Heart right ventricle (tissue), 16 donors: ENCODE results near the gene NEDD8. TPM values are rescaled to one million over a fixed set of nuclear protein-coding genes. Genes with fewer than 3 reads are reported as not detected.

Experiments used
- ATAC-seq, 8 donors: fragments of 200-7000 bp; cut with Tn5 transposase; one replicate each; pipeline ENCODE4 v1.9.1; 2020; ENCODE audit warnings: mild to moderate bottlenecking in 8 of 8, moderate library complexity in 8 of 8, moderate number of reproducible peaks in 1 of 8
- DNase-seq, 2 donors: peaks; one replicate each; pipeline ENCODE4 v3.0.0-alpha.2; 2020
- H3K27ac ChIP-seq, 10 donors: fragments of 200-600 bp; sonication (generic) in 2 of 10; one replicate each; pipeline versions ENCODE4 v1.5.0 to v1.8.0; 2020 to 2022; ENCODE audit warnings: mild to moderate bottlenecking in 3 of 10
- H3K27me3 ChIP-seq, 7 donors: fragments of 200-600 bp; one replicate each; pipeline ENCODE4 v1.8.0; 2021 to 2022; ENCODE audit warnings: mild to moderate bottlenecking in 2 of 7
- H3K36me3 ChIP-seq, 9 donors: fragments of 200-600 bp; sonication (generic) in 1 of 9; one replicate each; pipeline versions ENCODE4 v1.5.0 to v1.8.0; 2020 to 2022; ENCODE audit warnings: mild to moderate bottlenecking in 2 of 9
- H3K4me1 ChIP-seq, 9 donors: fragments of 200-600 bp; sonication (generic) in 1 of 9; one replicate each; pipeline versions ENCODE4 v1.5.0 to v1.8.0; 2020 to 2022; ENCODE audit warnings: mild to moderate bottlenecking in 4 of 9
- H3K4me3 ChIP-seq, 10 donors: fragments of 200-600 bp; sonication (generic) in 2 of 10; one replicate each; pipeline versions ENCODE4 v1.5.0 to v1.8.0; 2020 to 2022; ENCODE audit warnings: mild to moderate bottlenecking in 7 of 10, moderate library complexity in 2 of 10
- H3K9me3 ChIP-seq, 11 donors: fragments of 200-600 bp in 10 of 11; sonication (generic) in 2 of 11; one replicate each; pipeline versions ENCODE4 v1.5.0 to v1.8.0; 2013 to 2022; ENCODE audit warnings: mild to moderate bottlenecking in 2 of 11, control low read depth in 1 of 11, moderate library complexity in 1 of 11
- CTCF ChIP-seq, 9 donors: fragments of 200-600 bp; sonication (generic) in 2 of 9; IDR thresholded peaks; one replicate each; pipeline versions ENCODE4 v1.5.0 to v1.8.0; 2021 to 2022; ENCODE audit warnings: antibody characterized with exemption in 9 of 9, mild to moderate bottlenecking in 5 of 9, moderate library complexity in 1 of 9
- WGBS, 2 donors: extraction: QIAGEN DNeasy Blood & Tissue Kit; methylation state at CpG; one replicate each; pipeline ENCODE4 v1.1.7; 2013; ENCODE audit warnings: inconsistent platforms in 1 of 2; 5-methylcytosine and 5-hydroxymethylcytosine counted together
- intact Hi-C, 10 donors: fragments of 100-400 bp; cut with DNase I; formaldehyde crosslinking; loops; one replicate each; pipeline versions ENCODE4 v1.11.1 to v1.14.2; 2022
- polyA plus RNA-seq, 2 donors: library from polyadenylated mRNA; stranded (reverse); fragments of 200-250 nt; gene quantifications; one replicate each; pipeline ENCODE4 v1.2.3, GENCODE V29; 2013
- total RNA-seq, 10 donors: library from RNA; stranded (reverse); fragmentation: NEBNext Ultra II Directional in 3 of 10; extraction: Animal tissue kit (Norgen Biotek cat#: 25700) in 3 of 10; gene quantifications; one replicate each; pipeline versions ENCODE4 v1.2.1 to v1.2.4, GENCODE V29; 2021 to 2023
- donor health status: Arrhythmogenic right ventricular cardiomyopathy.
- donor health status: ischemic (EF 13 %, LVEDD 7.1; RV severe dilation, severe dysfunction).
- donor health status: healthy with polysubstance abuse.
- donor health status: DM: no; HTN: yes; CAD: no.
- donor health status: DM: no; HTN: no; CAD: no.
- donor health status: ischemic (EF 25% LVEDD 6.9; RV normal size, moderate dysfunction).
- donor health status: ischemic (EF 25% LVEDD 5.7; RV mildly dilated, moderate dysfunction).
- donor health status: healthy.
- donor health status: DM: yes; HTN: yes; CAD: no.
- donor health status: Ischemic cardiomyopathy.
- donor health status: ischemic (EF 35%, LVEDD 5.7; RV mildly dilated, moderate dysfunction).
- donor health status: nonischemic (EF 11% LVEDD 7.7; RV severe dilation, severe dysfunction).
- donor health status: DM: yes; HTN: yes; CAD: no.
- donor health status: PGD.
- donor health status: ischemic (EF 29% LVEDD 5.4; RV normal size, mild dysfunction).
- donor health status: nonischemic (EF 23%, LVEDD 6.1; RV moderate dilation, normal function).

Gene NEDD8
- total and polyA plus RNA-seq, 12 donors = 154 to 325 (median 199) TPM

DNA sequence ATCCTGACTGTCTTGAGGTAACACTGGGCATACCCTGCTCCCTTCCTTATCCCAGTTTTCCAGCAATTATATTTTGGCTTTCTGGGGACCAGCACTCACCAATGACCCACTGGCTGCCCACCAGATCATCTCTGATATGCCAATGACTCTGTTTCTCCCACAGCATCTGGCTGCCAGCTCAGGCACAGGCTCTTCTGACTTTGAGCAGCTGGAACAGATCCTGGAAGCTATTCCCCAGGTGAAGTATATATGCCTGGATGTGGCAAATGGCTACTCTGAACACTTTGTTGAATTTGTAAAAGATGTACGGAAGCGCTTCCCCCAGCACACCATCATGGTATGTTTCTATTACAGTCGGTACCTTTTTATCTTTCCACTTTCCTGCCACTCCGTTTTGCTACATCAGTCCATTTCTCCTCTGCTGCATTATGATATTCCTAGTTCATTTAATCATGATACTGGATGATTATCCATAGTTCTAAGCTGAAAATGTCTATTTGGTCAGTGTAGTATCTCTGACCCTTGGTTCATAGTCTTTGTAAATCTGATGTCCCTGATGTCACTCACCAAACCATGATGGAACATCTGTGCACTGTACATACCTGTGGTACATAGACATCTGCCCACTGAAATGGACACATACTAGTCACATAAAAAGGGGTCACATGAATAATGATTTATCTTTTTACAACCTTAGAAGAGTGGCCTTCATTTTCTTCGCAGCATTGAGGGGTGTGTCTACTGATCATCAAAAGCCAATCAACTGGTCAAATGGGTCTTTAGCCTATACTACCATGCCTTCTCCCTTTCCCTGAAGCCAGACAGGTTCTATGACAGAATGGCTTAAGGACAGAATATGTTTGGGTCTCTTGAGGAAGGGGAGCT, 3.9 kb upstream of the NEDD8 start:
- Histone ChIP-seq H3K27me3 (no peaks in the 10 kb centered on the region), H3K36me3 (peaks cover 0 to 71% (median 48%) of the 10 kb centered on the region in 9 donors), H3K4me1 (peaks cover 14 to 80% (median 60%) of the 10 kb centered on the region in 9 donors), H3K9me3 (no peaks in the 10 kb centered on the region), H3K4me3 (no peak overlapping the region), H3K27ac (no peak overlapping the region)
- DNase-seq = no peak
- no peak for ATAC-seq
- intact Hi-C loops = loop anchor here in 1 of 10 donors (10.0 kb wide), 1 partner anchor 199 kb away; no protein-coding TSS in a partner anchor
- no peak for TF ChIP-seq CTCF (IDR thresholded peaks at IDR 0.05)
- WGBS, 2 donors = 94 to 95% methylated on average over 5 of the region's 5 CpGs

GRCh38 chr14:24234095-24235005, 2.2 kb upstream of the NEDD8 start:
- intact Hi-C loops = loop anchor here in 1 of 10 donors (10.0 kb wide), 1 partner anchor 200 kb away; no protein-coding TSS in a partner anchor
- Histone ChIP-seq H3K4me1 (peaks cover 18 to 69% (median 48%) of the 10 kb centered on the region in 9 donors), H3K9me3 (no peaks in the 10 kb centered on the region), H3K27me3 (no peaks in the 10 kb centered on the region), H3K36me3 (peaks cover 0 to 54% (median 36%) of the 10 kb centered on the region in 9 donors), H3K27ac (peak overlapping the region in 4 of 10 donors; percentile 4 to 97 (median 62)), H3K4me3 (peak overlapping the region in 1 of 10 donors; percentile 95)
- no peak for TF ChIP-seq CTCF (IDR thresholded peaks at IDR 0.05)
- no peak for ATAC-seq
- WGBS, 2 donors = 88 to 93% methylated on average over 3 of the region's 3 CpGs
- DNase-seq = no peak

DNA sequence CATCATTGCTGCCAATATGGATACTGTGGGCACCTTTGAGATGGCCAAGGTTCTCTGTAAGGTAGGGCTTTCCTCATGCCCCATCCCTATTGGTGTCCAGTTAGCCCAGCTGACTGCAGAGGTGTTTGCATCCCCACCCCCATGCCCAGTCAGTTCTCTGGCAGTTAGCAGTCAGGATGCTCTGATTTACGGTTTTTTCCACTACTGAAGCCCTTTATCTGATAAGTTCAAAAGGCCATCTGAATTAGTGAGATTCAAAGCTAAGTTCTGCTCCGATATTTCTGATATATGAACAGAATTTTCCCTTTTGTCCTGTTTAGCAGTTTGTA, 1.3 kb upstream of the NEDD8 start:
- Histone ChIP-seq H3K4me3 (peak overlapping the region; percentile 65 to 97 (median 91)), H3K9me3 (no peaks in the 10 kb centered on the region), H3K4me1 (peaks cover 18 to 60% (median 40%) of the 10 kb centered on the region in 9 donors), H3K27me3 (no peaks in the 10 kb centered on the region), H3K36me3 (peaks cover 0 to 45% (median 29%) of the 10 kb centered on the region in 9 donors), H3K27ac (peak overlapping the region in 8 of 10 donors; percentile 89 to 97 (median 90))
- intact Hi-C loops = loop anchor here in 2 of 10 donors (2.0 to 10.0 kb wide), 2 partner anchors 45 to 201 kb away; partner anchors contain the start of gene IPO4 (in 1 of the 2)
- DNase-seq = no peak
- no peak for TF ChIP-seq CTCF (IDR thresholded peaks at IDR 0.05)
- WGBS, 2 donors = 63 to 73% methylated on average over 2 of the region's 2 CpGs
- ATAC-seq = no peak
